Transverse colon (tissue), 4 donors: Measurements from ENCODE around the gene GABRB1.

Experiments
- EP300 ChIP-seq: sonication (generic); formaldehyde crosslinking; IDR thresholded peaks from one replicate; pipeline ENCODE4 v1.6.1; 2017; ENCODE audit warnings: antibody characterized with exemption, low read depth
- POLR2A ChIP-seq: fragments of 450-650 bp; IDR thresholded peaks from one replicate; pipeline ENCODE4 v1.6.1; 2016; ENCODE audit warnings: antibody characterized with exemption, mild to moderate bottlenecking, moderate library complexity
- POLR2AphosphoS5 ChIP-seq, 3 donors: sonication (generic); formaldehyde crosslinking; IDR thresholded peaks; one replicate each; pipeline ENCODE4 v1.6.1; 2016; ENCODE audit warnings: antibody characterized with exemption in 3 of 3
- TF ChIP-seq, protein P1 (sequence below), 5 experiments: fragments of 200-600 bp in 3 of 5; fragments of 450-650 bp in 2 of 5; sonication (generic) in 3 of 5; IDR thresholded peaks; 1 replicate in 2 of 5; 2 replicates in 3 of 5; pipeline ENCODE4 v1.5.1; 2016 to 2017; ENCODE audit warnings: antibody characterized with exemption in 5 of 5, inconsistent platforms in 3 of 5, mild to moderate bottlenecking in 2 of 5, moderate library complexity in 1 of 5

DNA sequence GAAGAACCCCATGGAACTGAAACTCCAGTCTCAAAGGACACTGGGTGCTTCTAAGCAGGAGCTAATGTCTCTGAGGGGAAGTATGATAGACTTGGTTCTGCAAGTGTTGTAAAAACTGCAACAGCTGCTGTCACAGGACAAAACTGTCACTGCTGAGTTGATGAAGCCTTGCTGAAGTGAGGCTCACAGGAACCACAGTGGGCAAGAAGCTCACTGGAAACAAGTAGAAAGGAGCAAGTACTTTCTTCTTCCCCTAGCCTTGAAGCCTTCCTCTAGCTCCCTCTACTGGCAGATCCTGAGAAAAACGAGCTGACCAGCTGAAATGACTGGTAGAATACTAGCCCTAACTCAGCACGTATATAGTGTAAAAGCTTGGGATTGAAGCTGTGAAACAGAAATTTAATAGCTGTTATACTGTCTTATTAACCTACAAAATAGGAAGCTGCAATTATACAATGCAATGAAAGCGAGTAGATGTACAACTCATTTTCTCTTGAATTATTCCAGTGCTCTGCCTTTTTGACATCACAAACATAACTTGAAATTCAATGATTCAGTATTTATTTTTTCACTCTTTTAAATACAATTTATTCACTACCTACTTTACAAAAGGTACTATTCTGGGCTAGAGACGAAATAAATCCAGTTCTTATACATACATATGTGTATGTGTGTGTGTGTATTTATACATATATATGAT is 91.4 kb downstream of the GABRB1 start:
- TF ChIP-seq POLR2AphosphoS5 (IDR thresholded peaks at IDR 0.05) (no peak), POLR2A (no peak), EP300 (no peak)
- TF ChIP-seq, protein P1, sequence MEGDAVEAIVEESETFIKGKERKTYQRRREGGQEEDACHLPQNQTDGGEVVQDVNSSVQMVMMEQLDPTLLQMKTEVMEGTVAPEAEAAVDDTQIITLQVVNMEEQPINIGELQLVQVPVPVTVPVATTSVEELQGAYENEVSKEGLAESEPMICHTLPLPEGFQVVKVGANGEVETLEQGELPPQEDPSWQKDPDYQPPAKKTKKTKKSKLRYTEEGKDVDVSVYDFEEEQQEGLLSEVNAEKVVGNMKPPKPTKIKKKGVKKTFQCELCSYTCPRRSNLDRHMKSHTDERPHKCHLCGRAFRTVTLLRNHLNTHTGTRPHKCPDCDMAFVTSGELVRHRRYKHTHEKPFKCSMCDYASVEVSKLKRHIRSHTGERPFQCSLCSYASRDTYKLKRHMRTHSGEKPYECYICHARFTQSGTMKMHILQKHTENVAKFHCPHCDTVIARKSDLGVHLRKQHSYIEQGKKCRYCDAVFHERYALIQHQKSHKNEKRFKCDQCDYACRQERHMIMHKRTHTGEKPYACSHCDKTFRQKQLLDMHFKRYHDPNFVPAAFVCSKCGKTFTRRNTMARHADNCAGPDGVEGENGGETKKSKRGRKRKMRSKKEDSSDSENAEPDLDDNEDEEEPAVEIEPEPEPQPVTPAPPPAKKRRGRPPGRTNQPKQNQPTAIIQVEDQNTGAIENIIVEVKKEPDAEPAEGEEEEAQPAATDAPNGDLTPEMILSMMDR (IDR thresholded peaks at IDR 0.05) = peak; percentile 54 to 77 (median 65)
